Thyroid gland (tissue), 4 donors: ENCODE results near the gene MEGF6.

Experiments
- CTCF ChIP-seq, 6 experiments: fragments of 200-600 bp in 3 of 6; fragments of 450-650 bp in 3 of 6; sonication (generic) in 3 of 6; IDR thresholded peaks; one replicate each; pipeline ENCODE4 v1.5.1; 2016 to 2019; ENCODE audit warnings: antibody characterized with exemption in 6 of 6, mild to moderate bottlenecking in 2 of 6, inconsistent platforms in 1 of 6, moderate library complexity in 1 of 6
- POLR2A ChIP-seq, 2 donors: fragments of 450-650 bp; IDR thresholded peaks; one replicate each; pipeline ENCODE4 v1.6.1; 2017; ENCODE audit warnings: antibody characterized with exemption in 2 of 2, mild to moderate bottlenecking in 2 of 2, moderate library complexity in 1 of 2

GRCh38 chr1:3465935-3466321 lies 145.4 kb downstream of the MEGF6 start:
- no peak for TF ChIP-seq CTCF (IDR thresholded peaks at IDR 0.05)
- no peak for TF ChIP-seq POLR2A (IDR thresholded peaks at IDR 0.05)
